Lung (tissue), 12 donors: Measurements from ENCODE around the gene PLEKHM3. TPM values are rescaled to one million over a fixed set of nuclear protein-coding genes. Genes with fewer than 3 reads are reported as not detected.
A peak's percentile ranks its signal among the peaks of the same experiment; 100 is the strongest.

Experiments used
- ATAC-seq: fragments of 200-7000 bp; cut with Tn5 transposase; one replicate; pipeline ENCODE4 v1.9.1; 2020; ENCODE audit warnings: moderate number of reproducible peaks; ENCODE audit not compliant: insufficient read depth, low FRiP score
- DNase-seq, 3 donors: peaks; one replicate each; pipeline ENCODE4 v3.0.0-alpha.2; 2013 to 2017
- H3K27ac ChIP-seq, 2 donors: one replicate each; pipeline ENCODE4 v1.5.1; 2013; ENCODE audit warnings: mild to moderate bottlenecking in 2 of 2, moderate library complexity in 2 of 2, control low read depth in 1 of 2, inconsistent platforms in 1 of 2, low read depth in 1 of 2, low read length in 1 of 2
- H3K27me3 ChIP-seq, 3 donors: one replicate each; pipeline ENCODE4 v1.5.1; 2013; ENCODE audit warnings: low read length in 2 of 3; ENCODE audit not compliant: control insufficient read depth in 3 of 3, insufficient read depth in 3 of 3
- H3K36me3 ChIP-seq, 4 donors: one replicate each; pipeline ENCODE4 v1.5.1; 2013; ENCODE audit warnings: low read length in 4 of 4, mild to moderate bottlenecking in 1 of 4, moderate library complexity in 1 of 4; ENCODE audit not compliant: control insufficient read depth in 4 of 4, insufficient read depth in 4 of 4
- H3K4me1 ChIP-seq, 5 donors: one replicate each; pipeline ENCODE4 v1.5.1; 2013; ENCODE audit warnings: low read length in 5 of 5, mild to moderate bottlenecking in 2 of 5, moderate library complexity in 1 of 5; ENCODE audit not compliant: control insufficient read depth in 5 of 5, insufficient read depth in 5 of 5
- H3K4me3 ChIP-seq: one replicate; pipeline ENCODE4 v1.5.1; 2013; ENCODE audit warnings: mild to moderate bottlenecking, control low read depth, moderate library complexity
- H3K9ac ChIP-seq, 2 donors: one replicate each; pipeline ENCODE4 v1.5.1; 2013; ENCODE audit warnings: low read length in 2 of 2, control low read depth in 1 of 2; ENCODE audit not compliant: insufficient read depth in 1 of 2
- H3K9me3 ChIP-seq, 4 donors: one replicate each; pipeline ENCODE4 v1.5.1; 2013; ENCODE audit warnings: low read length in 3 of 4, mild to moderate bottlenecking in 1 of 4, moderate library complexity in 1 of 4; ENCODE audit not compliant: control insufficient read depth in 4 of 4, insufficient read depth in 3 of 4
- WGBS, 2 donors: extraction: QIAGEN DNeasy Blood & Tissue Kit; methylation state at CpG; one replicate each; pipeline ENCODE4 v1.1.7; 2013; 5-methylcytosine and 5-hydroxymethylcytosine counted together
- polyA plus RNA-seq, 2 donors: library from polyadenylated mRNA; stranded (reverse); fragments of 200-250 nt; gene quantifications; one replicate each; pipeline ENCODE4 v1.2.1, GENCODE V29; 2013
- total RNA-seq, 2 donors: library from RNA; depleted of rRNA in 1 of 2; stranded (reverse); fragments of >200 nt in 1 of 2; gene quantifications; one replicate each; pipeline ENCODE4 v1.2.1, GENCODE V29; 2014 to 2021
- TF ChIP-seq, protein P1 (sequence below): IDR thresholded peaks from 2 replicates; pipeline ENCODE4 v1.5.1; 2012; ENCODE audit warnings: mild to moderate bottlenecking; ENCODE audit errors: control extremely low read depth, extremely low read depth
- donor health status: control.
- donor health status: control.
- donor health status: Bipolar disorder and iron deficiency.
- donor health status: healthy.
- donor health status: DM: yes; HTN: yes; CAD: no.

Gene PLEKHM3
- total and polyA plus RNA-seq, 4 donors: 5.6 to 32.9 (median 12.4) TPM

GRCh38 chr2:207852791-207853190 is 172.5 kb downstream of the PLEKHM3 start:
- no peak overlapping the region for H3K4me3 ChIP-seq
- 96 to 98% methylated on average over 3 of the region's 3 CpGs for WGBS, 2 donors
- no peaks in the 10 kb centered on the region for H3K27me3 ChIP-seq
- H3K9ac ChIP-seq: no peak overlapping the region
- TF ChIP-seq, protein P1, sequence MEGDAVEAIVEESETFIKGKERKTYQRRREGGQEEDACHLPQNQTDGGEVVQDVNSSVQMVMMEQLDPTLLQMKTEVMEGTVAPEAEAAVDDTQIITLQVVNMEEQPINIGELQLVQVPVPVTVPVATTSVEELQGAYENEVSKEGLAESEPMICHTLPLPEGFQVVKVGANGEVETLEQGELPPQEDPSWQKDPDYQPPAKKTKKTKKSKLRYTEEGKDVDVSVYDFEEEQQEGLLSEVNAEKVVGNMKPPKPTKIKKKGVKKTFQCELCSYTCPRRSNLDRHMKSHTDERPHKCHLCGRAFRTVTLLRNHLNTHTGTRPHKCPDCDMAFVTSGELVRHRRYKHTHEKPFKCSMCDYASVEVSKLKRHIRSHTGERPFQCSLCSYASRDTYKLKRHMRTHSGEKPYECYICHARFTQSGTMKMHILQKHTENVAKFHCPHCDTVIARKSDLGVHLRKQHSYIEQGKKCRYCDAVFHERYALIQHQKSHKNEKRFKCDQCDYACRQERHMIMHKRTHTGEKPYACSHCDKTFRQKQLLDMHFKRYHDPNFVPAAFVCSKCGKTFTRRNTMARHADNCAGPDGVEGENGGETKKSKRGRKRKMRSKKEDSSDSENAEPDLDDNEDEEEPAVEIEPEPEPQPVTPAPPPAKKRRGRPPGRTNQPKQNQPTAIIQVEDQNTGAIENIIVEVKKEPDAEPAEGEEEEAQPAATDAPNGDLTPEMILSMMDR: no peak
- H3K9me3 ChIP-seq: no peaks in the 10 kb centered on the region
- H3K27ac ChIP-seq: no peak overlapping the region
- no peak for ATAC-seq
- DNase-seq: no peak
- H3K36me3 ChIP-seq: no peaks in the 10 kb centered on the region
- peaks cover 0 to 6% (median 0%) of the 10 kb centered on the region in 5 donors for H3K4me1 ChIP-seq

GRCh38 chr2:207849443-207849842 is 175.9 kb downstream of the PLEKHM3 start:
- TF ChIP-seq, protein P1: no peak
- no peak for ATAC-seq
- 87 to 93% methylated on average over 1 of the region's 1 CpG for WGBS, 2 donors

DNA sequence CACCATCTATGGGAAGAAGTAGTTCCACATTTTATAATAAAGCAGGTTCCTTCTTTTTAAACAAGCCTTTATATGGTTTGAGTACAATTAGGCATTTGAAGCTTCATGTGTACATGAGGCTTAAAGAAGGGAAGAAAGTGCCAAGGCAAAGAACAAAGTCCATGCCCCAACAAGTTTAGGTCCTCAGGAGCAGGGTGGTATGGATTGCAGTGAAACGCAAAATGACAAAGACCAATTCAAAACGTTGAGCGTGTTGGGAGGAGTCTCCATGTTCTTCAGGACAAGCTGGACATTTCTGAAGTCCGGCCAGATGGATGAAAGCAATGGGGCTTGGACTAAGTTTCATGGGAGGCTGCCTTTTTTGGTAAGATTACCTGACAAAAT is 176.8 kb downstream of the PLEKHM3 start:
- Histone ChIP-seq H3K27ac (peak overlapping the region in 1 of 2 donors; percentile 82), H3K4me1 (peaks cover 0 to 9% (median 6%) of the 10 kb centered on the region in 5 donors), H3K36me3 (peaks cover 0 to 1% (median 0%) of the 10 kb centered on the region in 4 donors), H3K27me3 (no peaks in the 10 kb centered on the region), H3K4me3 (no peak overlapping the region), H3K9me3 (no peaks in the 10 kb centered on the region), H3K9ac (no peak overlapping the region)
- 89 to 91% methylated on average over 4 of the region's 4 CpGs for WGBS, 2 donors
- TF ChIP-seq, protein P1: no peak
- ATAC-seq (no peak), DNase-seq (no peak)

More at GRCh38 chr2:207849443-207849842, 175.9 kb downstream of the PLEKHM3 start:
- DNase-seq: no peak
- Histone ChIP-seq H3K27ac (no peak overlapping the region), H3K4me3 (no peak overlapping the region), H3K27me3 (no peaks in the 10 kb centered on the region), H3K9ac (no peak overlapping the region), H3K36me3 (peaks cover 0 to 1% (median 0%) of the 10 kb centered on the region in 4 donors), H3K9me3 (no peaks in the 10 kb centered on the region), H3K4me1 (peaks cover 0 to 9% (median 6%) of the 10 kb centered on the region in 5 donors)
